GM19324 (cell line): ENCODE measurements around the gene PHLDB2.

ENCODE experiments used
- ATAC-seq: cut with Tn5 transposase; IDR thresholded peaks from one replicate; pipeline ENCODE4 v1.9.1; 2021; ENCODE audit warnings: mild to moderate bottlenecking, moderate library complexity; ENCODE audit not compliant: unreplicated experiment, low FRiP score

PHLDB2 gene

DNA sequence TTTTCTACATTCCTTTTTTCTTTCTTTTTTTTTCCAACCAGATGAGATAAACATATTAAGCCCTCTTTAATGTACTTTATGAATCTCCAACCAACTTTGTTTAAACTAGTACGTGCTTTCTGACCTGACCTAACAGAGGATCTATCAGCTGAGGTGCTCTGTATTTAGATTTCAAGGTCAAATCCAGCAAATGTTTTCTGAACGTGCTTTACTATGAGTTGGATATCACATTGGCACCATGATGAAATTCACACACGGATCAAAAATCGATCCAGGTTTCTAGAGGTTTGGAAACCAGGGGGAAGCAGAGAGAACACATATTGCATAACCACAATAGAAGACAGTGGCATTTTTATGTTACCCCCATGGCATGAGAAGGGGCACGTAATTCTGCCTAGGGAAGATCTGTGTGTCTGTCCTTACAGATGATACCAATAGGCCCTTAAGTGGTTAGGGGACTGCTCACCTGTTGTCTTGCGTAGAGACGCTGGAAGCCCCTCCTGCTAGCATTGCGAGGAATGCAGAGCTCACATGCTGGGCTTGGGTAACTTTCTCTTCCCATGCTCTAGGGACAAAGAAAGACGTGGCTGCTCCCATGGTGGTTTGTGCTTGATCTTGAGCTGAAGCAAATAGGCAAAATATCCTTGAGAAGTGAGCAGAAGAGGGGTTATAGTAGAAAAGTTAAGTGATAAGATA lies 60.5 kb downstream of the PHLDB2 start:
- no peak for ATAC-seq

DNA sequence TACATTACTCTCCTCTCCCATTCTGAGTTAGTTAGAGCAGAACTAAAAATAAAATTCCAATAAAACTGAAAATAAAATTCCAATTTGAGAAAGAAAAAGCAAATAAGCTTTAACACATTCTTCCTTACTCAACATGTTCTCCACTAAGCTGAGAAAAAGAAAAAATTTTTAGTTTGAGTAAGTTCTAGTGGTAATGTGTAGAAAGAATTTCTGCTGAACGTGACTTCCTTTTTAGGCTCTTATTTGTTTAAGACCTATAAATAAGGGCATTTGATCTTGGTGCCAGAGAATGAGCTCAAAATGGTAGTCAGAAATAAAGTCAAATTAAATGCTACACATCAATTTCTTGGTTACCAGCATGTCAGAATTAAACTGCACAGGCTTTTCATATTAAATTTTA lies 62.1 kb downstream of the PHLDB2 start:
- ATAC-seq = no peak

GRCh38 chr3:111923095-111923771 lies 64.2 kb downstream of the PHLDB2 start:
- no peak for ATAC-seq

GRCh38 chr3:111923806-111924205 lies 64.7 kb downstream of the PHLDB2 start:
- no peak for ATAC-seq

- no peak for ATAC-seq
Observed at GRCh38 chr3:111924283-111924682, 65.2 kb downstream of the PHLDB2 start.

DNA sequence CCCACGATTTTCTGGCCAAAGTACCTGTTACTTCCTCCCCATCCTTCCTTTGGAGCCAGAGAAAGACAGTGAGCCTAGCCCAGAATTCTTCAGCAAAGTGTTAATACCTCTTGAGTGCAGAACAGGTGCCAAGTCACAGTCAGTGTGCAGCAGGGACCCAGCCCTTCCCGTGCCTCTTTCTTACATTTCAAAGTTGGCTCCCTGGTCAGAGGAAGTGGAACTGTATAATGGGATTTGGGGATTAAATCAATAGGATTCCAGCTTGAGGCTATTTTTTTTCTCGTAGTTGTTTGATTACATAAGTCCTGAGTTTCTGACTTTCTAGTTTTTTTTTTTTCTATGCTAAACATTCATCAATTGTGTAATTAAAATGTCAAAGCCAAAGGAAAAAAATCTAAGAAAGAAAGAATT lies 67.2 kb downstream of the PHLDB2 start:
- ATAC-seq = no peak

- no peak for ATAC-seq
Observed at GRCh38 chr3:111928613-111929012, 69.5 kb downstream of the PHLDB2 start.

GRCh38 chr3:111929484-111929883 lies 70.4 kb downstream of the PHLDB2 start:
- no peak for ATAC-seq

DNA sequence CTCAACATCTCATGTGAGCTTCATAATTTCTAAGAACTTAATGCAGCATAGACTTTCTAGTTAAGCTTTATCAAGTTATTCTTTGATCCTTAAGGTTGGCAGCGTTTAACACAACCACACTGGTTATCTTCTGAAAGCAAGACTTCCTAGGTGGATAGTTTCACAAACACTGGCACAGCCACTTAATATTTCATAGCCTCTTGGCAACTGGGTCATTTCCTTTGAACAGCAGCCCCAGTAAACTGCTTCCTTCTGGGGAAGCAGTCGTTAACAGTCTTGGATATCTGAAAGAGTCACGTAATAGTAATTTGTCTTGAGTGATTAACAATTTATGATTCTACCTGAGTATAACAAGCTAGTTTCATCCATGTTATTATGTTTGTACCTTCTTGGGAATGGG lies 73.9 kb downstream of the PHLDB2 start:
- ATAC-seq = no peak

GRCh38 chr3:111936191-111936841 lies 77.3 kb downstream of the PHLDB2 start:
- ATAC-seq = no peak

DNA sequence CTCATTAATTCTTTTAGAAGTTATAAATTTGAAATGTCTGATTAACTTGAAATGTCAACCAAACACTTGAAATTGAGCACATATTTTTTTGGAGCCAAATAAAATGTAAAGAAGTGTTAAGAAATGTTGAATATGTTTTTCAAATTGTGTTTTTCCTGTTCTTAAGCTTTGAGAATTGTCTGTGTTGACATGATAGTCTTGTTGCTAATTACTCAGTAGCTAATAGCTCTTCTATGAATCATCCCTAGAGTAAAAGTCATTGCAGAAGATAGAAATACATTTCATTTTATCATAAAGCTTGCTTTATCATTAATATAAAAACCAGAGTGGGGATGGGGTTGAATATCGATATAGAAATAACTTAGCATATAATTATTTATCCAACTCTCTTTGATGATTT lies 77.9 kb downstream of the PHLDB2 start:
- no peak for ATAC-seq

DNA sequence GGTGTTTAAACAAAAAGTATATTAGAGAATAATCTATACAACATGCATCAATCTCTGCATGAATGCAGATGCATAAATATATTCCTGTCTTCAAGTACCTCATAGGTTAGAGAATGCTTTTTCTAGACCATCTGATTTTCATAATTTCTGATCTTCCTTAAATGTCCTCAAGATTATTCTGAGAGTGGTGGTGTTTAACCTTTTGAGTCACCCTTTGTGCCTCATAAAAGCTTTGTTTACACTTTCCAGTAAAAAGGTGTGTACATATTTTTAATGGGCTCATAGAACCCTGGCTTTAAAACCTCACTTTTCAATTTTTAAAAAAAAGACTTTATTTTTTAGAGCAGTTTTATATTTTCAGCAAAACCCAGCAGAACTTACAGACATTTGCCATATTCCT lies 78.8 kb downstream of the PHLDB2 start:
- no peak for ATAC-seq

- no peak for ATAC-seq
Observed at GRCh38 chr3:111939873-111940272, 80.8 kb downstream of the PHLDB2 start.

- no peak for ATAC-seq
Observed at GRCh38 chr3:111943533-111943932, 84.5 kb downstream of the PHLDB2 start.

- ATAC-seq = no peak
Observed at GRCh38 chr3:111944372-111944771, 85.3 kb downstream of the PHLDB2 start.

DNA sequence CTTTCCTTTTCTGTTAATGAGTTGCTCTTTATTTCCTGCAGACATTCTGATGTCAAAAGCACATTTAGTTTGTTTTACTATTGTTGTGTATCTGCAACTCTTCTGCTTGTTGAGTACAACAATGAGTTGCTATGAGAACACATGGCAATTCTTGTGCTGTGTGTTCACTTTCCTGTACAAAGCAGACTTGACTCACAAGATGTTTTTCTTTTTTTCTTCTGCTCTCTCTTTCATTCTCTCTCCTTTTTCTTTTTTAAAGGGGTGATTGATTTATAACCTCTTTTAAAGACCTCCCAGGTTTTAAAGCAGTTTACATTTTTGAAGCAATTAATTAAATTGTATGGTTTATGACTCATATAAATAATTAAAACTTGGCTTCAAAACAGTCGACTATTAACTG lies 88.2 kb downstream of the PHLDB2 start:
- ATAC-seq = no peak

- ATAC-seq = no peak
Observed at GRCh38 chr3:111948786-111949185, 89.7 kb downstream of the PHLDB2 start.

DNA sequence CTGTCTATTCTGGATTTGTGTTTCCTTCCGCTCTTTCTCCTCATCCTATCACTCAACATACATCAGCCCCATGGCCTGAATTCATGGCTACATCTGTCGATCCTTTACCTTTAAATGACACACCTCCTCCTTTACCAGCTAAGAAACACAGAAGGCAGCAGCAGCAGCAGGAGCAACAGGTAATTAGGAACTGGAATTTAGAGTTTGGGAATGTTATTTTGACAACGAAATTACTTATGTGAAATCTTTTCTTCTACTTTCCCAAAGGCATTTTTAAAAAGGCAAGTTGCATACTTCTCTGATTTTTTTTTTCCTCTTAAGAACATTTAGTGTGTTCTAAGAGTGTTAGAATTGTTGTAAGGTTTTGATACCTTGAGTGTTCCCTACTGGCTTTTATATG lies 90.6 kb downstream of the PHLDB2 start:
- ATAC-seq = no peak

DNA sequence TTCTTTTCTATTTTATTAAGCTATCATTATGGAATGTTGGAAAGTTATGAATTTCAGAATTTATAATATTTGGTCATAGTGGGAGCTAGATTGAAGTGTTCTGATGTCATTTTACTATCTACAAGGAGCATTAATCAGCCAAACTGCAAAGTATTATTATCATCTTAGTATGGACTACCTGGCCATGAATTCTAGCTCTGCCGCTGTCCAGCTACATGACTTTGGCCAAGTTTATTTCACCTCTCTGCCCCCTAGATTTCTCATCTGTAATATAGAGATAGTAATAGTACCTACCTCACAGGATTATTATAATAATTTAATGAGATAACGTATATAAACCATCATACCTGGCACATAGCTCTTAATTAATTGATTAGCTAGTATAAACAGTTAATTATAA lies 92.0 kb downstream of the PHLDB2 start:
- no peak for ATAC-seq

GRCh38 chr3:111952086-111952485 lies 93.0 kb downstream of the PHLDB2 start:
- no peak for ATAC-seq

DNA sequence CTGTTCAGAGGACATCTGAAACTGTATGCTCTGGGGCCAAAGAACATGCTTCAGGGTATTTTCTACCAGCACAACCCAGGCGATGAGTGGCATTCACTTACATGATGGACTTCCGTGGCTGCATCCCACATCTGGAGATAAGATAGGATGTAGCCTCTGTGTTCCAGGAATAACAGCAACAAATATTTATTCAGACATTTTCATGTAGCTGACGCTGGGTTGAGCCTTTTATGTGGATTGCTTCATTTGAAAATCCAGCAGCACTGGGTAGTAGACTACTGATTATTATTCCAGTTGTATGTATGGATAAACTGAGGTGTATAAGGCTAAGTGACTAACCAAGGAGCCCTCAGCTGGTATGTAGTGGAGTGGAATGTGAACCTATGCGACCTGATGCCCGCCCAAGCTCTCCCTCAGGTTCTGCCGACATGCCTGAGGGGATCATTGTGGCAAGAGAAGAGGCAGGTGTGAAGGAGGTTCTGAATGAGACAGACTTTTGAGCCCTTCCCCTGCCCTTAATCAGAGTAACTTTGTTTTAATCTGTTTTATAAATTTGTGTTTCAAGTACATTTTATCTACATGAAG lies 93.9 kb downstream of the PHLDB2 start:
- ATAC-seq = no peak
